K562 (cell line): ENCODE measurements around the gene CBLIF. TPM values are rescaled to one million over a fixed set of nuclear protein-coding genes. Genes with fewer than 3 reads are reported as not detected.

Experiments used
- ATAC-seq: fragments of 200-7000 bp; cut with Tn5 transposase; 3 replicates; pipeline ENCODE4 v1.9.1; 2020; ENCODE audit warnings: moderate library complexity
- BruUV-seq: library from RNA; stranded (reverse); fragments of 400-500 nt; replicated peaks from 2 replicates; lab custom pipeline; 2021; lab: Mats Ljungman, UMichigan
- CTCF ChIA-PET: fragments of 300-600 bp; formaldehyde crosslinking; extraction: SDS; loops from one replicate; lab custom pipeline; 2021; ENCODE audit warnings: low intra/inter-chr PET ratio; lab: Yijun Ruan, JAX
- POLR2A ChIA-PET: fragments of 300-600, 350-650 bp; sonication (Branson Sonifier 250); formaldehyde crosslinking; extraction: SDS; loops from one replicate; lab custom pipeline; 2021; ENCODE audit warnings: antibody characterized with exemption, inconsistent platforms; lab: Yijun Ruan, JAX
- DNase-seq, 4 experiments: peaks; one replicate each; pipeline versions ENCODE4 v3.0.0 to v3.0.0-alpha.2; 2011 to 2018; ENCODE audit warnings: low spot score in 3 of 4, mixed read lengths in 3 of 4; ENCODE audit errors: extremely low read depth in 1 of 4
- FAIRE-seq: peaks from 2 replicates; lab custom pipeline; 2011; peaks lifted over from hg19 to GRCh38; lab: Jason Lieb, UNC
- H2AFZ ChIP-seq: 2 replicates; pipeline ENCODE4 v1.6.0; 2011; ENCODE audit warnings: low read depth, low read length, control low read depth, inconsistent platforms
- H3K27ac ChIP-seq: fragments of 200-600 bp; 3 replicates; pipeline ENCODE4 v1.8.0; 2011; ENCODE audit warnings: low read depth, mild to moderate bottlenecking, control low read depth, inconsistent platforms, low read length, moderate library complexity, mixed read lengths; ENCODE audit errors: extremely low read depth
- H3K27me3 ChIP-seq, 2 experiments: fragments of 300-600 bp in 1 of 2; 2 replicates in 1 of 2; 3 replicates in 1 of 2; pipeline versions ENCODE4 v1.6.0 to v1.8.0; 2011; ENCODE audit warnings: inconsistent platforms in 2 of 2, low read length in 2 of 2, mild to moderate bottlenecking in 1 of 2, mixed read lengths in 1 of 2, moderate library complexity in 1 of 2; ENCODE audit not compliant: control insufficient read depth in 2 of 2, insufficient read depth in 2 of 2
- H3K36me3 ChIP-seq: fragments of 300-600 bp; 3 replicates; pipeline ENCODE4 v1.8.0; 2011; ENCODE audit warnings: mild to moderate bottlenecking, low read length, inconsistent platforms; ENCODE audit not compliant: control insufficient read depth, insufficient read depth
- H3K4me1 ChIP-seq, 2 experiments: fragments of 200-600 bp in 1 of 2; replicated peaks in 1 of 2; 2 replicates in 1 of 2; 3 replicates in 1 of 2; pipeline versions ENCODE4 v1.5.1 to v1.8.0; 2011; ENCODE audit warnings: inconsistent platforms in 2 of 2, low read length in 2 of 2, mild to moderate bottlenecking in 1 of 2, mixed read lengths in 1 of 2, moderate library complexity in 1 of 2; ENCODE audit not compliant: control insufficient read depth in 2 of 2, insufficient read depth in 2 of 2
- H3K4me2 ChIP-seq: 2 replicates; pipeline ENCODE4 v1.6.1; 2011; ENCODE audit warnings: low read length, control low read depth, inconsistent platforms, mixed read lengths; ENCODE audit not compliant: insufficient read depth
- H3K4me3 ChIP-seq: fragments of 200-600 bp; sonication (generic), shearing (Covaris generic); 2 replicates; pipeline ENCODE4 v1.5.1; 2016; ENCODE audit warnings: control low read depth, inconsistent platforms
- H3K79me2 ChIP-seq: fragments of 200-600 bp; 3 replicates; pipeline ENCODE4 v1.8.0; 2011; ENCODE audit warnings: low read length, inconsistent platforms; ENCODE audit not compliant: control insufficient read depth, insufficient read depth
- H3K9ac ChIP-seq, 2 experiments: 2 replicates each; pipeline versions ENCODE4 v1.6.0 to v1.6.1; 2011; ENCODE audit warnings: low read depth in 2 of 2, low read length in 2 of 2, control low read depth in 1 of 2, inconsistent platforms in 1 of 2, mild to moderate bottlenecking in 1 of 2, mixed read lengths in 1 of 2; ENCODE audit not compliant: insufficient read depth in 1 of 2
- H3K9me1 ChIP-seq: one replicate; pipeline ENCODE4 v1.6.0; 2011; ENCODE audit warnings: inconsistent platforms, mild to moderate bottlenecking, low read length, moderate library complexity; ENCODE audit not compliant: control insufficient read depth, insufficient read depth
- H3K9me3 ChIP-seq: replicated peaks from 2 replicates; pipeline ENCODE4 v1.5.1; 2011; ENCODE audit warnings: low read depth, low read length, inconsistent platforms; ENCODE audit not compliant: control insufficient read depth, insufficient read depth
- H4K20me1 ChIP-seq: replicated peaks from 2 replicates; pipeline ENCODE4 v1.6.1; 2011; ENCODE audit warnings: low read length, inconsistent platforms, mixed read lengths; ENCODE audit not compliant: control insufficient read depth, insufficient read depth
- ASH1L ChIP-seq: fragments of 450-650 bp; IDR thresholded peaks from 2 replicates; pipeline ENCODE4 v1.6.1; 2018; ENCODE audit warnings: borderline replicate concordance, mild to moderate bottlenecking, low read depth; ENCODE audit not compliant: partially characterized antibody
- BMI1 ChIP-seq: fragments of 150-350 bp; IDR thresholded peaks from 2 replicates; pipeline ENCODE4 v1.6.1; 2014; ENCODE audit warnings: low read length
- FIP1L1 ChIP-seq: fragments of 200-400 bp; formaldehyde crosslinking; IDR thresholded peaks from 2 replicates; pipeline ENCODE4 v1.6.1; 2018; ENCODE audit warnings: mild to moderate bottlenecking, low read depth, low read length; ENCODE audit not compliant: poor library complexity, severe bottlenecking
- FOXA3 ChIP-seq, 2 experiments: fragments of 450-650 bp in 1 of 2; sonication (generic) in 1 of 2; formaldehyde crosslinking; IDR thresholded peaks in 1 of 2; conservative IDR thresholded peaks in 1 of 2; 2 replicates each; pipeline versions ENCODE4 v1.4.0 to v1.8.0; 2020 to 2022; ENCODE audit warnings: mild to moderate bottlenecking in 2 of 2, missing genetic modification reagents in 1 of 2
- GABPB2 ChIP-seq: fragments of 250-450 bp; sonication (Bioruptor Pico); conservative IDR thresholded peaks from 2 replicates; pipeline ENCODE4 v1.5.1; 2021; ENCODE audit warnings: mild to moderate bottlenecking
- GATAD2A ChIP-seq: fragments of 450-650 bp; IDR thresholded peaks from 2 replicates; pipeline ENCODE4 v1.6.1; 2017
- GTF2E2 ChIP-seq: fragments of 200-800 bp; sonication (Bioruptor generic); IDR thresholded peaks from 2 replicates; pipeline ENCODE4 v1.6.1; 2016; ENCODE audit warnings: missing genetic modification characterization, missing compliant biosample characterization
- HIVEP1 ChIP-seq: fragments of 250-450 bp; sonication (Bioruptor Pico); IDR thresholded peaks from 2 replicates; pipeline ENCODE4 v1.4.0; 2020; ENCODE audit warnings: mild to moderate bottlenecking
- KLF1 ChIP-seq: fragments of 450-650 bp; IDR thresholded peaks from 2 replicates; pipeline ENCODE4 v1.6.1; 2016; ENCODE audit warnings: missing genetic modification characterization, missing compliant biosample characterization
- MEIS2 ChIP-seq: fragments of 450-650 bp; IDR thresholded peaks from 2 replicates; pipeline ENCODE4 v1.6.1; 2014; ENCODE audit warnings: mild to moderate bottlenecking; ENCODE audit not compliant: partially characterized antibody
- MYNN ChIP-seq, 2 experiments: sonication (generic); formaldehyde crosslinking in 1 of 2; IDR thresholded peaks; 2 replicates each; pipeline versions ENCODE4 v1.5.0 to v1.6.1; 2016 to 2020; ENCODE audit warnings: antibody characterized with exemption in 1 of 2, missing genetic modification reagents in 1 of 2
- NR2C2 ChIP-seq, 2 experiments: fragments of 200-800 bp in 1 of 2; sonication (Bioruptor generic) in 1 of 2; sonication (generic) in 1 of 2; formaldehyde crosslinking in 1 of 2; IDR thresholded peaks; 2 replicates each; pipeline versions ENCODE4 v1.6.1 to v1.8.0; 2016 to 2022; ENCODE audit warnings: mild to moderate bottlenecking in 1 of 2, missing compliant biosample characterization in 1 of 2, missing genetic modification characterization in 1 of 2, missing genetic modification reagents in 1 of 2
- PHF21A ChIP-seq: fragments of 450-650 bp; IDR thresholded peaks from 2 replicates; pipeline ENCODE4 v1.6.1; 2017; ENCODE audit warnings: low read depth, borderline replicate concordance
- POLR2AphosphoS5 ChIP-seq: IDR thresholded peaks from 2 replicates; pipeline ENCODE4 v1.6.1; 2011; ENCODE audit warnings: mild to moderate bottlenecking, low read depth, low read length, moderate library complexity; ENCODE audit not compliant: control insufficient read depth, insufficient read depth
- PURB ChIP-seq: sonication (generic); formaldehyde crosslinking; IDR thresholded peaks from 2 replicates; pipeline ENCODE4 v1.9.0; 2021; ENCODE audit warnings: low read depth, mild to moderate bottlenecking, missing genetic modification reagents
- RHOXF2B ChIP-seq: fragments of 250-450 bp; sonication (Bioruptor Pico); conservative IDR thresholded peaks from 2 replicates; pipeline ENCODE4 v1.5.1; 2021
- SNIP1 ChIP-seq: fragments of 450-650 bp; IDR thresholded peaks from 2 replicates; pipeline ENCODE4 v1.7.1; 2017; ENCODE audit warnings: low read depth, mild to moderate bottlenecking
- TAF15 ChIP-seq: fragments of 200-400 bp; formaldehyde crosslinking; IDR thresholded peaks from 2 replicates; pipeline ENCODE4 v1.6.1; 2017; ENCODE audit warnings: mild to moderate bottlenecking, low read depth, low read length, moderate library complexity
- TSC22D4 ChIP-seq: fragments of 450-650 bp; IDR thresholded peaks from 2 replicates; pipeline ENCODE4 v1.6.1; 2016; ENCODE audit warnings: missing genetic modification characterization, missing biosample characterization, control low read depth
- ZBTB7A ChIP-seq: IDR thresholded peaks from 2 replicates; pipeline ENCODE4 v1.6.1; 2011; ENCODE audit warnings: low read depth, mild to moderate bottlenecking, low read length, moderate library complexity, borderline replicate concordance; ENCODE audit not compliant: control insufficient read depth
- ZNF12 ChIP-seq: sonication (generic); formaldehyde crosslinking; IDR thresholded peaks from 2 replicates; pipeline ENCODE4 v1.4.0; 2020; ENCODE audit warnings: mild to moderate bottlenecking, missing genetic modification reagents
- WGBS: fragments of 100-300 bp; shearing (Covaris generic); methylation state at CpG from one replicate; pipeline ENCODE4 v1.1.6; 2016; ENCODE audit warnings: low coverage, mixed read lengths; ENCODE audit not compliant: insufficient coverage; ENCODE audit errors: missing lambda C conversion rate; 5-methylcytosine and 5-hydroxymethylcytosine counted together
- in situ Hi-C: fragments of 300-500 bp; cut with MboI; formaldehyde crosslinking; loops from 4 replicates; pipeline ENCODE4 v1.15.0; 2018; ENCODE audit warnings: inconsistent platforms, mixed read lengths
- intact Hi-C: fragments of 100-400 bp; cut with micrococcal nuclease; formaldehyde crosslinking; loops from 2 replicates; pipeline ENCODE4 v1.14.2; 2022
- polyA plus RNA-seq, 8 experiments: library from polyadenylated mRNA; depleted of rRNA in 4 of 8; stranded (reverse) in 5 of 8; unstranded in 3 of 8; fragments of >200 nt; fragmentation: Nextera tagmentation in 2 of 8; fragmentation: Illumina TruSeq in 1 of 8; extraction: Ambion mirVana in 2 of 8; extraction: Trizol in 1 of 8; gene quantifications; 2 replicates each; pipeline versions ENCODE4 v1.2.1 to v1.2.3, GENCODE V29; 2011 to 2014; ENCODE audit warnings: inconsistent platforms in 1 of 8, missing spikeins in 1 of 8
- total RNA-seq, 7 experiments: library from RNA; depleted of rRNA in 6 of 7; stranded (reverse); fragments of >200 nt in 6 of 7; fragmentation: Illumina TruSeq in 2 of 7; extraction: Trizol in 2 of 7; gene quantifications; 2 replicates each; pipeline versions ENCODE4 v1.2.1 to v1.2.3, GENCODE V29; 2011 to 2021; ENCODE audit warnings: low replicate concordance in 1 of 7
- TF ChIP-seq, protein P1 (sequence below): fragments of 250-450 bp; sonication (Bioruptor Pico); IDR thresholded peaks from 2 replicates; pipeline ENCODE4 v1.6.1; 2021; ENCODE audit warnings: mild to moderate bottlenecking
- TF ChIP-seq, protein P2 (sequence below): fragments of 250-450 bp; sonication (Bioruptor Pico); IDR thresholded peaks from 2 replicates; pipeline ENCODE4 v1.8.0; 2022; ENCODE audit warnings: inconsistent platforms, mild to moderate bottlenecking, moderate library complexity, borderline replicate concordance

CBLIF gene
- total and polyA plus RNA-seq, 9 of the 15 experiments (the other 6 are each of a cell fraction or from before 2014, with no cell fraction given) = 0.07 to 0.83 (median 0.54) TPM

DNA sequence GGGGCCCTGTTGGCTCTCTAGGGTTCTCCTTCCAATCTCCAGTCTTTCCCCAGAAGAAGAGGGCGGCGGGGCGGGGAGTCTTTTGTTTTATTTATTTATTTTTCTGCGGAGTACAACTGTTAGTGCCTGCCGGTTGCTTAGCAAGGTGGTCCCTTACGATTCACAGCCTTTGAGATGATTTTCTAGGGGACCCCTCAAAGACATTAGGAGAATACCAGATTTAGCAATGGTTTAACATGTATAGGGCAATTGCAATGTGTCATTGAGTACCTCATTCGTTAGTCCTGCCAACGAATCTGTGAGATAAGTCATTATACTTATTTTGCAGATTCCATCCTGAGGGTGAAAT, 34.4 kb downstream of the CBLIF start:
- H3K9me1 ChIP-seq = no peaks in the 10 kb centered on the region
- ChIA-PET CTCF (interaction anchor here (0.6 to 1.2 kb wide), 2 partner anchors 57 to 307 kb away, joined by 3 to 6 read pairs; no protein-coding TSS in a partner anchor), POLR2A (interaction anchor here (0.8 to 2.0 kb wide), 2 partner anchors 10 to 56 kb away, joined by 3 to 12 read pairs; partner anchors contain the start of gene STX3)
- no TSS peak for BruUV-seq
- H3K9ac ChIP-seq = peak overlapping the region; percentile 97 to 100; a peak in 3 of 4 replicates
- intact Hi-C loops (loop anchor here (5.0 to 10.0 kb wide), 2 partner anchors 381 to 524 kb away; no protein-coding TSS in a partner anchor), in situ Hi-C loops (no loop called here)
- peak overlapping the region; percentile 98 for H3K4me3 ChIP-seq
- H3K27me3 ChIP-seq = no peaks in the 10 kb centered on the region
- H3K27ac ChIP-seq = peak overlapping the region; percentile 94
- H3K79me2 ChIP-seq = peaks cover 37% of the 10 kb centered on the region
- ATAC-seq (no peak), DNase-seq (no peak), FAIRE-seq (no peak)
- peaks cover 7 to 15% of the 10 kb centered on the region in 2 experiments; a peak in 4 of 5 replicates for H3K4me1 ChIP-seq
- WGBS = 3% methylated on average over 8 of the region's 8 CpGs
- H2AFZ ChIP-seq = peak overlapping the region; percentile 96
- H3K9me3 ChIP-seq = no peaks in the 10 kb centered on the region
- H4K20me1 ChIP-seq = no peaks in the 10 kb centered on the region
- peaks cover 34% of the 10 kb centered on the region for H3K36me3 ChIP-seq
- H3K4me2 ChIP-seq = peak overlapping the region; percentile 92
- TF ChIP-seq KLF1 (tag) = no peak; the same call in 1 of the 2 replicates
- no peak for TF ChIP-seq PURB (CRISPR knock-in tag)
- TF ChIP-seq POLR2AphosphoS5 = no peak
- TF ChIP-seq FIP1L1 = no peak
- TF ChIP-seq ASH1L = no peak
- no peak for TF ChIP-seq RHOXF2B (CRISPR knock-in tag)
- no peak for TF ChIP-seq MEIS2
- TF ChIP-seq ZNF12 (CRISPR knock-in tag) = 0 out of 2 replicates have a peak, but pooled peaks have one; percentile 1
- no peak for TF ChIP-seq TAF15
- TF ChIP-seq GATAD2A = no peak
- no peak for TF ChIP-seq BMI1
- TF ChIP-seq, protein P1, sequence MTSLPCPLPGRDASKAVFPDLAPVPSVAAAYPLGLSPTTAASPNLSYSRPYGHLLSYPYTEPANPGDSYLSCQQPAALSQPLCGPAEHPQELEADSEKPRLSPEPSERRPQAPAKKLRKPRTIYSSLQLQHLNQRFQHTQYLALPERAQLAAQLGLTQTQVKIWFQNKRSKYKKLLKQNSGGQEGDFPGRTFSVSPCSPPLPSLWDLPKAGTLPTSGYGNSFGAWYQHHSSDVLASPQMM (CRISPR knock-in tag) = no peak
- no peak for TF ChIP-seq ZBTB7A
- TF ChIP-seq, protein P2, sequence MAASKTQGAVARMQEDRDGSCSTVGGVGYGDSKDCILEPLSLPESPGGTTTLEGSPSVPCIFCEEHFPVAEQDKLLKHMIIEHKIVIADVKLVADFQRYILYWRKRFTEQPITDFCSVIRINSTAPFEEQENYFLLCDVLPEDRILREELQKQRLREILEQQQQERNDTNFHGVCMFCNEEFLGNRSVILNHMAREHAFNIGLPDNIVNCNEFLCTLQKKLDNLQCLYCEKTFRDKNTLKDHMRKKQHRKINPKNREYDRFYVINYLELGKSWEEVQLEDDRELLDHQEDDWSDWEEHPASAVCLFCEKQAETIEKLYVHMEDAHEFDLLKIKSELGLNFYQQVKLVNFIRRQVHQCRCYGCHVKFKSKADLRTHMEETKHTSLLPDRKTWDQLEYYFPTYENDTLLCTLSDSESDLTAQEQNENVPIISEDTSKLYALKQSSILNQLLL (CRISPR knock-in tag) = no peak
- no peak for TF ChIP-seq SNIP1
- no peak for TF ChIP-seq TSC22D4 (tag)
- TF ChIP-seq GTF2E2 = no peak; the same call in 1 of the 2 replicates
- TF ChIP-seq HIVEP1 (CRISPR knock-in tag) = no peak
- 0 out of 2 replicates have a peak, but pooled peaks have one; percentile 49 for TF ChIP-seq PHF21A
- TF ChIP-seq NR2C2 (CRISPR knock-in tag; IDR thresholded peaks at IDR 0.05) = no peak
- peak; percentile 66 for TF ChIP-seq NR2C2 (tag; IDR thresholded peaks at IDR 0.05)
- TF ChIP-seq MYNN (IDR thresholded peaks at IDR 0.05) = no peak
- TF ChIP-seq MYNN (CRISPR knock-in tag; IDR thresholded peaks at IDR 0.05) = no peak
- TF ChIP-seq FOXA3 (CRISPR knock-in tag; conservative IDR thresholded peaks at IDR 0.05 in 1 of 2, IDR thresholded peaks at IDR 0.05 in 1 of 2) = no peak
- no peak for TF ChIP-seq GABPB2 (CRISPR knock-in tag)
